Measurements from ENCODE around the gene ZNF18. TPM values are rescaled to one million over a fixed set of nuclear protein-coding genes. Genes with fewer than 3 reads are reported as not detected.
A peak's percentile ranks its signal among the peaks of the same experiment; 100 is the strongest.

Gene ZNF18
- total RNA-seq, 4 donors from 2014 or later: 2.2 to 15.5 (median 7.9) TPM

DNA sequence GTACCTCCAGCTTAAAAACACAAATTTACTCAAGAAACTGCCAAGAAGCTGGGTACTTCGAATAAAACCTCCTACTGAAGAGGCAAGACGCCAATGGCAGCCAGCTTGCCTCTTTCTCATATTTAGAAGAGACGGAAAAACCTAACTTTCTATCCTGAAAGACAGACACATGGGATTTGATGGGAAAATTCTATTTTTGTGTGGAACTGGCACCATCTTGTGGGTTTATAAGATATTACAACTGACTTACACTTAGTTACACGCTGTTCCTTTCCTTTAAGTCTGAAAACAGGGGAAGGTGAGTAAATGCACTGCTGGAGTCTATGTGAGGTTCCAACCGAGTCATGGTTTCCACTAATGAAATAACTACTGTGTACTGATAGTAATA lies 10.3 kb downstream of the ZNF18 start:
- H3K27me3 ChIP-seq: no peaks in the 10 kb centered on the region
- peaks cover 0 to 15% (median 2%) of the 10 kb centered on the region in 4 donors for H3K36me3 ChIP-seq
- DNase-seq: no peak
- H3K4me3 ChIP-seq: no peak overlapping the region
- H3K9me3 ChIP-seq: no peaks in the 10 kb centered on the region
- H3K4me1 ChIP-seq: peaks cover 0 to 14% (median under 1%) of the 10 kb centered on the region in 4 donors
- peak; percentile 42 to 58 (median 51) for TF ChIP-seq CTCF (IDR thresholded peaks at IDR 0.05)
- no peak for TF ChIP-seq POLR2A (IDR thresholded peaks at IDR 0.05)
- in situ Hi-C loops (cut with MboI; ENCODE audit: low pct_ligation_motif_present in 1 of 4, low pct_unique_long_range_greater_than_20kb in 1 of 4, low sequenced_read_pairs in 3 of 4): loop anchor here in 1 of 4 donors (25.0 kb wide), 1 partner anchor 100 kb away; no protein-coding TSS in a partner anchor
- 43 to 55% methylated on average over 5 of the region's 5 CpGs for WGBS, 2 donors (ENCODE audit: low coverage in 1 of 2)
- intact Hi-C loops (cut with DNase I; ENCODE audit: low total_unique reads): no loop called here
- no peak overlapping the region for H3K27ac ChIP-seq

DNA sequence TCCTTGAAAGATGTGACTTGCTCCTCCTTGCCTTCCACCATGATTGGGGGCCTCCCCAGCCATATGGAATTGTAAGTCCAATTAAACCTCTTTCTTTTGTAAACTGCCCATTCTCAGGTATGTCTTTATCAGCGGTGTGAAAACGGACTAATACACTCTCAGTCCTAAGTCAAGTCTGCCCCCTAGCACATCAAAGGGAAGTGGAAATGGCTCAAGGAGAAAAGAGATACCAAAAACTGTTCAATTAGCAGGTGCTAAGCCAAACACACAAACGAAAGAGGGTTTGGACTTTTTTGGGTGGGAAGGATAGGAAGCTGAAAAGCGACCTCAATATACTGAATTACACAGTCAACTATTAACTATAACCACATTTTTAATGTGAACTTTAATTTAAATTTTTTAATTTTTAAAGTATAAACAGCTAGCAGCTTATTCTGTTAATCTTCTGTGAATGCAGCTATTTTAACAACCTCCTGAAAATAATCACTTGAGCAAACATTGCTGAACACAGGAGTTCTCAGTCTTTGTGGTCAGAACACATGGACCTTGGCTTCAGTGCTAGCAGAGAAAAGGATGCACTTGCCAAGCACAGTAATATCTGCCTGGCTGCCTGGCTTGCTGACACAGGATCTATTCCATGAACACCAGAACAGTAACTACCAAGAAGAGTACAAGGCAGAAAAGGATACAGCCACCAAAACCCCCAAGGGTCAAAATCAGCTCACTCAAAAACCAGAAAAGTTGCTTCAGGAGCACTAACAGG lies 10.9 kb downstream of the ZNF18 start:
- TF ChIP-seq CTCF (IDR thresholded peaks at IDR 0.05) (no peak), EP300 (IDR thresholded peaks at IDR 0.05; ENCODE audit: low read depth) (no peak), POLR2A (IDR thresholded peaks at IDR 0.05) (no peak), POLR2AphosphoS5 (IDR thresholded peaks at IDR 0.05) (no peak)
- Histone ChIP-seq H3K4me3 (no peak overlapping the region), H3K9me3 (no peaks in the 10 kb centered on the region), H3K27ac (no peak overlapping the region), H3K27me3 (no peaks in the 10 kb centered on the region), H3K4me1 (peaks cover 0 to 12% (median 0%) of the 10 kb centered on the region in 4 donors), H3K36me3 (peaks cover 0 to 15% (median 2%) of the 10 kb centered on the region in 4 donors)
- WGBS, 2 donors (ENCODE audit: low coverage in 1 of 2): 77 to 95% methylated on average over 3 to 4 of the region's 4 CpGs
- no peak for DNase-seq
- intact Hi-C loops (cut with DNase I; ENCODE audit: low total_unique reads) (no loop called here), in situ Hi-C loops (cut with MboI; ENCODE audit: low pct_ligation_motif_present in 1 of 4, low pct_unique_long_range_greater_than_20kb in 1 of 4, low sequenced_read_pairs in 3 of 4) (loop anchor here in 1 of 4 donors (25.0 kb wide), 1 partner anchor 99 kb away; no protein-coding TSS in a partner anchor)

DNA sequence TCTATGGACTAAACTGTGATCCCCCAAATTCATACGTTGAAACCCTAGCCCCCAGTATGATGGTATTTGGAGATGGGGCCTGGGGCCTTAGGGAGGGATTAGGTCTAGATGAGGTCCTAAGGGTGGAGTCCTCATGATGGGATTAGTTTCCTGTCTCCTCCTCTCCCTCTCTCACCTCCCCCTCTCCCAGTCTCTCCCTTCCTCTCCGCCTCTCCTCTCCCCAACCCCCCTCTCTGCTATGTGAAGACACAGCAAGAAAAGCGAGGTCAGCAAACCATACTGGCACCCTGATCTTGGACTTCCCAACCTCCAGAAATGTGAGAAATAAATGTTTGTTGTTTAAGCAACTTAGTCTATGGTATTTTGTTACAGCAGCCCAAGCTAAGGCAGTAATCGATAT lies 15.4 kb downstream of the ZNF18 start:
- Histone ChIP-seq H3K27me3 (no peaks in the 10 kb centered on the region), H3K36me3 (peaks cover 0 to 22% (median 6%) of the 10 kb centered on the region in 4 donors), H3K9me3 (no peaks in the 10 kb centered on the region), H3K27ac (no peak overlapping the region), H3K4me1 (no peaks in the 10 kb centered on the region), H3K4me3 (no peak overlapping the region)
- 86 to 95% methylated on average over 2 to 4 of the region's 4 CpGs for WGBS, 2 donors (ENCODE audit: low coverage in 1 of 2)
- TF ChIP-seq EP300 (IDR thresholded peaks at IDR 0.05; ENCODE audit: low read depth): no peak
- TF ChIP-seq POLR2AphosphoS5 (IDR thresholded peaks at IDR 0.05): no peak
- no peak for TF ChIP-seq POLR2A (IDR thresholded peaks at IDR 0.05)
- TF ChIP-seq CTCF (IDR thresholded peaks at IDR 0.05): no peak
- no peak for DNase-seq
- in situ Hi-C loops (cut with MboI; ENCODE audit: low pct_ligation_motif_present in 1 of 4, low pct_unique_long_range_greater_than_20kb in 1 of 4, low sequenced_read_pairs in 3 of 4) (loop anchor here in 1 of 4 donors (25.0 kb wide), 1 partner anchor 95 kb away; no protein-coding TSS in a partner anchor), intact Hi-C loops (cut with DNase I; ENCODE audit: low total_unique reads) (no loop called here)

DNA sequence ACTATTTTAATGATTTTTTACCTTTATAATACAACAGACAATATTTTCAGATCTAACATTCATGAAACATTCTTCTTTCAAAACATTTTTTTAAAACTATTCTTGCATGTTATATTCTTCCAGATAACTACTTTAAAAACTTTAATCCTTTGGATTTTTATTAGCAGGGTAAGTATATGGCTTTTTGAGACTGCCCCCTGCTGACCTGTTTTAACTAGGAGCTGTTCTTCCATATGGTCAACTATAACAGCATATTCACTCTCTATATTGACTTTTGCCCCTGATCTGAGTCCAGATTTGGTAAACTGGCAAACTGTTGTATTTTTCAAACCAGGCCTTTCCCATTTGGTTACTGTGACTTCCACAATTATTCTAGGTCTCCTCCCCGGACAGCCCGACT lies 16.5 kb downstream of the ZNF18 start:
- in situ Hi-C loops (cut with MboI; ENCODE audit: low pct_ligation_motif_present in 1 of 4, low pct_unique_long_range_greater_than_20kb in 1 of 4, low sequenced_read_pairs in 3 of 4): loop anchor here in 1 of 4 donors (25.0 kb wide), 1 partner anchor 94 kb away; no protein-coding TSS in a partner anchor

More for the DNA sequence above, 16.5 kb downstream of the ZNF18 start:
- TF ChIP-seq EP300 (IDR thresholded peaks at IDR 0.05; ENCODE audit: low read depth): no peak
- TF ChIP-seq POLR2AphosphoS5 (IDR thresholded peaks at IDR 0.05): no peak
- TF ChIP-seq POLR2A (IDR thresholded peaks at IDR 0.05): no peak
- TF ChIP-seq CTCF (IDR thresholded peaks at IDR 0.05): peak in 1 of 5 experiments; percentile 10
- no peaks in the 10 kb centered on the region for H3K9me3 ChIP-seq
- no peaks in the 10 kb centered on the region for H3K4me1 ChIP-seq
- H3K4me3 ChIP-seq: no peak overlapping the region
- WGBS, 2 donors (ENCODE audit: low coverage in 1 of 2): 73 to 100% methylated on average over 1 to 2 of the region's 2 CpGs
- peaks cover 0 to 22% (median 6%) of the 10 kb centered on the region in 4 donors for H3K36me3 ChIP-seq
- no peaks in the 10 kb centered on the region for H3K27me3 ChIP-seq
- no peak for DNase-seq
- intact Hi-C loops (cut with DNase I; ENCODE audit: low total_unique reads): no loop called here
- H3K27ac ChIP-seq: no peak overlapping the region

Measured in transverse colon (tissue), 4 donors.